OCI-M2 (cell line): Measurements from ENCODE around the gene KCNN2.

Source experiments
- DNase-seq: peaks from one replicate; lab custom pipeline; 2025; ENCODE audit not compliant: unreplicated experiment; lab: John Stamatoyannopoulos, UW

Gene KCNN2

GRCh38 chr5:114362197-114362976 lies 517 bp downstream of the KCNN2 start:
- no peak for DNase-seq

- no peak for DNase-seq
Observed at GRCh38 chr5:114362977-114363761, 1.3 kb downstream of the KCNN2 start.

GRCh38 chr5:114363837-114364236 lies 2.0 kb downstream of the KCNN2 start:
- DNase-seq: no peak

GRCh38 chr5:114367029-114367428 lies 5.2 kb downstream of the KCNN2 start:
- no peak for DNase-seq

GRCh38 chr5:114369680-114370417 lies 8.0 kb downstream of the KCNN2 start:
- no peak for DNase-seq

GRCh38 chr5:114377050-114377844 lies 15.4 kb downstream of the KCNN2 start:
- DNase-seq: no peak

- no peak for DNase-seq
Observed at GRCh38 chr5:114377946-114378345, 16.1 kb downstream of the KCNN2 start.

GRCh38 chr5:114380721-114381120 lies 18.9 kb downstream of the KCNN2 start:
- DNase-seq: no peak

GRCh38 chr5:114387433-114387832 lies 25.6 kb downstream of the KCNN2 start:
- no peak for DNase-seq

GRCh38 chr5:114390431-114390830 lies 28.6 kb downstream of the KCNN2 start:
- no peak for DNase-seq

- DNase-seq: no peak
Observed at GRCh38 chr5:114391321-114391720, 29.5 kb downstream of the KCNN2 start.

GRCh38 chr5:114393159-114393558 lies 31.3 kb downstream of the KCNN2 start:
- DNase-seq: no peak

- no peak for DNase-seq
Observed at GRCh38 chr5:114402206-114402605, 40.3 kb downstream of the KCNN2 start.

- DNase-seq: no peak
Observed at GRCh38 chr5:114407783-114408182, 45.9 kb downstream of the KCNN2 start.

GRCh38 chr5:114408847-114409246 lies 47.0 kb downstream of the KCNN2 start:
- DNase-seq: no peak

GRCh38 chr5:114411380-114411931 lies 49.6 kb downstream of the KCNN2 start:
- DNase-seq: no peak

GRCh38 chr5:114412510-114413171 lies 50.8 kb downstream of the KCNN2 start:
- DNase-seq: no peak

GRCh38 chr5:114415760-114416159 lies 53.9 kb downstream of the KCNN2 start:
- no peak for DNase-seq

GRCh38 chr5:114416254-114416653 lies 54.4 kb downstream of the KCNN2 start:
- DNase-seq: no peak

GRCh38 chr5:114417519-114417918 lies 55.6 kb downstream of the KCNN2 start:
- no peak for DNase-seq
